Measurements from ENCODE around the gene SPRY4. TPM values are rescaled to one million over a fixed set of nuclear protein-coding genes. Genes with fewer than 3 reads are reported as not detected.

SPRY4 gene
- total RNA-seq, 1 donor from 2014 or later: 2.4 TPM

DNA sequence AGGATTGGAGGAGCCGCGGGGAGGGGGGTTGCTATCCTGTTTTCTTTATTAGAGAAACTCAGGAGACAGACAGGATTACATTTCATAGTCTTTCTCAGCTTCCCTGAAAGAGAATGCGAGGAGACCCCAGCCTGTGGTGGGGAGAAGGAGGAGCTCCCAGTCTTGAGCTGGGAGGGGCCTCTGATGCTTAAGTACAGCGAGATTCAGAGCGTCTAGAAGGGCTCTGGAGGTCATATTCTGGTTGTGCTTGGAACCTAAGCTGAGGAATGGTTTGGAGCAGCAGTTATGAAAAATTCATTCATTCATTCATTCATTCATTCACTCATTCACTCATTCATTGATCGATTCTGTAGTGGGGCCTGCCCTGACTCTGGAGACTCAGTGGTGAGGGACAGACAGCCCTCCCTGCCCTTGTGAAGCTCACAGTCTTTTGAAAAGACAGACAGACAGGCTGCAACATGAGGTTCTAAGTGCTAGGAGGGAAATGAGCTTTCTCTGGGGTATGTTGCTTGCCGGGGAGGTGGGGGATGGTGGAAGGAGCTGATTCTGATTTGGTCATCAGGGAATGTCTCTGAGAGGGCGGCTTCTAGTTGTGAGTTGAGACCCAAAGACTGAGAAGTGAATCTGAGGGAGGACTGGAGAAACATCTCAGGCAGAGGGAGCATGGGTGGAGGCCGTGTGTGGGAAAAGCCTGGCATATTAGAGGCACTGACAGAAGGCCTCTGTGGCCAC lies 2.5 kb upstream of the SPRY4 start:
- H3K9me3 Mint-ChIP-seq: no peaks in the 10 kb centered on the region
- H3K27ac Mint-ChIP-seq: no peak overlapping the region
- H3K27me3 Mint-ChIP-seq (ENCODE audit: insufficient read depth): peaks cover 40% of the 10 kb centered on the region
- H3K4me3 Mint-ChIP-seq: no peak overlapping the region
- intact Hi-C loops (cut with micrococcal nuclease): loop anchor here (10.0 kb wide), 2 partner anchors 172 to 312 kb away; partner anchors contain the start of gene GNPDA1
- no peaks in the 10 kb centered on the region for H3K36me3 Mint-ChIP-seq (ENCODE audit: low read depth)
- no peak for DNase-seq (ENCODE audit: low spot score)
- peaks cover 27% of the 10 kb centered on the region for H3K4me1 Mint-ChIP-seq (ENCODE audit: low read depth)

DNA sequence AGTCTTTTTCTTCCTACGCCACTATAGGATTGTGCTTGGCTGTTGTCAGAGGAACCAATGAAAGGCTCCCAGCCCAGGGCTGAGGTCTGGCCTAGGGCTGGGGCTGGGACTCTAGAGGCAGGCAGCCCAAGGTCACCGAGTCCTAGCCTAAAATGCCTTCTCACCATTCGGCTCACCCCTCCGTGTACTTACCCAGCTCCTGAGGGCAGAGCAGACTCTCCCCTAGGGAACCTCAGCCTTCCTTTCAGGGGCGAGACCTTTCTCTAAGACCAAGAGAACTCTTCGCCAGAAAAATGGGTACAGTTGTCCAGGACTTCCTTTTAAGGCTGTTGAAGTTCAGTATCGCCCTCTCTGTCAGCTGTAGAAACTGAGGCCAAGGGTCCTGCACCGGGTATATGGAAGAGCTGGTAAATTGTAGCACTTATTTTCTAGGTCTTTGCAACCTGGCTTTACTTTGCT lies 1.7 kb upstream of the SPRY4 start:
- Mint-ChIP-seq H3K36me3 (ENCODE audit: low read depth) (no peaks in the 10 kb centered on the region), H3K9me3 (no peaks in the 10 kb centered on the region), H3K27me3 (ENCODE audit: insufficient read depth) (peaks cover 40% of the 10 kb centered on the region), H3K4me3 (peak overlapping the region; percentile 93), H3K27ac (no peak overlapping the region), H3K4me1 (ENCODE audit: low read depth) (peaks cover 28% of the 10 kb centered on the region)
- intact Hi-C loops (cut with micrococcal nuclease): loop anchor here (10.0 kb wide), 2 partner anchors 172 to 312 kb away; partner anchors contain the start of gene GNPDA1
- DNase-seq (ENCODE audit: low spot score): no peak

- Mint-ChIP-seq H3K9me3 (no peaks in the 10 kb centered on the region), H3K4me1 (ENCODE audit: low read depth) (peaks cover 34% of the 10 kb centered on the region), H3K27ac (no peak overlapping the region), H3K4me3 (peak overlapping the region; percentile 93), H3K27me3 (ENCODE audit: insufficient read depth) (peaks cover 40% of the 10 kb centered on the region), H3K36me3 (ENCODE audit: low read depth) (no peaks in the 10 kb centered on the region)
- intact Hi-C loops (cut with micrococcal nuclease): loop anchor here (1.0 to 10.0 kb wide), 3 partner anchors 31 to 311 kb away; partner anchors contain the start of gene GNPDA1
- no peak for DNase-seq (ENCODE audit: low spot score)
Observed at GRCh38 chr5:142325725-142326479, 1.1 kb upstream of the SPRY4 start.

GRCh38 chr5:142324136-142324870 lies 518 bp downstream of the SPRY4 start:
- H3K4me3 Mint-ChIP-seq: peak overlapping the region; percentile 93
- H3K9me3 Mint-ChIP-seq: no peaks in the 10 kb centered on the region
- H3K27ac Mint-ChIP-seq: peak overlapping the region; percentile 78
- no peaks in the 10 kb centered on the region for H3K36me3 Mint-ChIP-seq (ENCODE audit: low read depth)
- H3K27me3 Mint-ChIP-seq (ENCODE audit: insufficient read depth): peaks cover 43% of the 10 kb centered on the region
- intact Hi-C loops (cut with micrococcal nuclease): loop anchor here (5.0 to 10.0 kb wide), 3 partner anchors 108 to 310 kb away; partner anchors contain the start of gene GNPDA1
- no peak for DNase-seq (ENCODE audit: low spot score)
- H3K4me1 Mint-ChIP-seq (ENCODE audit: low read depth): peaks cover 50% of the 10 kb centered on the region

DNA sequence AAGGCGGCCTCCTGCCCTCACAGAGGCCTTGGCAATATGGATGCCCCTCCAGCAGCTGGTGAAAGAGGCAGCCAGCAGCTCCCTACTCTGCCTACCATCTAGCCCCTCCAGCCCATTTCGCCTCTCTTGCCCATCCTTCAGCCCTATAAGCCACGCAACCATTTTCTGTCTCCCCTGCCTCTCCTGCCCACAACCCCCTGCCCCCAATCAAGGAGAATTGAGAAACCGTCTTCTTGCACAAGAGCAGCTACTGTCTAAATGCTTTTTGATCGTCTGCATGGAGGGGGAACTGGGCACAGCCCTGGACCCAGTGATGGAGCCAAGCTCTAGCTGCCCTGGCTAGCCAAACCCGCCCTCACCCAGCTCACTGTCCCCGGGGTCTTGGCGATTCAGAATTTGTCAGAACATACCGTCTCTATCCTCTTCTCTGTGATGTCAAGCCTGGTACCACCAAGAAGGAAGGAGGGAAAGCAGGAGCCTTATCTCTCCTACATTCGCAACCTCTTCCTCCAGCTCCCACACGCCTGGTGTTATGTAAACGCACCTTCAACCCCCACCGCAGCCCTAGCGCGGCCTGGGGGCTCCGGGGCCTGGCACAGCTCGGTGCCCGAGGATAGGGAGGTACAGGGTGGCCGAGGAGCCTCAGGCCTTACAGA lies 1.2 kb downstream of the SPRY4 start:
- Mint-ChIP-seq H3K9me3 (no peaks in the 10 kb centered on the region), H3K36me3 (ENCODE audit: low read depth) (no peaks in the 10 kb centered on the region), H3K27me3 (ENCODE audit: insufficient read depth) (peaks cover 40% of the 10 kb centered on the region), H3K4me1 (ENCODE audit: low read depth) (peaks cover 55% of the 10 kb centered on the region), H3K4me3 (peak overlapping the region; percentile 93), H3K27ac (peak overlapping the region; percentile 78)
- DNase-seq (ENCODE audit: low spot score): no peak
- intact Hi-C loops (cut with micrococcal nuclease): loop anchor here (5.0 to 10.0 kb wide), 3 partner anchors 109 to 309 kb away; partner anchors contain the start of gene GNPDA1

GRCh38 chr5:142322747-142323479 lies 1.9 kb downstream of the SPRY4 start:
- H3K27me3 Mint-ChIP-seq (ENCODE audit: insufficient read depth): peaks cover 40% of the 10 kb centered on the region
- peak overlapping the region; percentile 93 for H3K4me3 Mint-ChIP-seq
- H3K27ac Mint-ChIP-seq: no peak overlapping the region
- intact Hi-C loops (cut with micrococcal nuclease): loop anchor here (5.0 to 10.0 kb wide), 3 partner anchors 109 to 308 kb away; partner anchors contain the start of gene GNPDA1
- H3K36me3 Mint-ChIP-seq (ENCODE audit: low read depth): no peaks in the 10 kb centered on the region
- peaks cover 55% of the 10 kb centered on the region for H3K4me1 Mint-ChIP-seq (ENCODE audit: low read depth)
- DNase-seq (ENCODE audit: low spot score): no peak
- H3K9me3 Mint-ChIP-seq: no peaks in the 10 kb centered on the region

GRCh38 chr5:142322403-142322746 lies 2.4 kb downstream of the SPRY4 start:
- H3K9me3 Mint-ChIP-seq: no peaks in the 10 kb centered on the region
- H3K27ac Mint-ChIP-seq: no peak overlapping the region
- peaks cover 36% of the 10 kb centered on the region for H3K27me3 Mint-ChIP-seq (ENCODE audit: insufficient read depth)
- intact Hi-C loops (cut with micrococcal nuclease): loop anchor here (5.0 to 10.0 kb wide), 3 partner anchors 110 to 308 kb away; partner anchors contain the start of gene GNPDA1
- H3K4me1 Mint-ChIP-seq (ENCODE audit: low read depth): peaks cover 55% of the 10 kb centered on the region
- no peaks in the 10 kb centered on the region for H3K36me3 Mint-ChIP-seq (ENCODE audit: low read depth)
- DNase-seq (ENCODE audit: low spot score): no peak
- H3K4me3 Mint-ChIP-seq: peak overlapping the region; percentile 37

DNA sequence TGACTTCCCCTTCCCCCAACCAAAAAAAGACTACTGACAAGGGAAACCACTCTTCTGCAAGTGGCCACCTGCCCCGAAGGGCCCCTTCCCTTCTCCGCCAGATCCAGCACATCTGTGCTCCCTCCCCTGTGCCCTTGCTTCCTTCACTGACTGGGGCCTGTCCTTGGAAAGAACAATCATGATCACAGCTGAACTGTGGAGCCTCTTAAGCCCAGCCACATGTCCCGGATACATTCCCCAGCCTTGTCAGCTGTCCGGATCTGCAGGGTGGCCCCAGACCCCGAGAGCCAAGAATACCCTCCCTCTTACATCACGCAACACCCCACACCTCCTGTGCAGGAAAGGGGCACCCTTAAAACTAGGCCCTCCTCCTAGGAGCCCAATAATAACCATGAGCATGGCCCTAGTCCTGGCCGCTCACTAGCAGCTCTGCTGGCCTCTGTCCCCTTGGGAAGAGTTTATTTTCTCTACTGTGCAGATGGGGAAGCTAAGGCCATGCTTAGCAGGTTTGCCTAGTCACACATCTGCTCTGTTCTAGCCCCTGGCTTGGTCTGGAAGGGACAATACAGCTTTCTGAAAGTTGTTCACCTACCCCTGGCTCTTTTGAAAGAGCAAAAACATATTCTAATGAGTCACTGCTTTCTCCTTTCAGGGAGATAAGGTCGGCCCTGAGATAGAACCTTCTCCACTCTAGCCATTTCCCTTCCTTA lies 3.8 kb downstream of the SPRY4 start:
- peaks cover 55% of the 10 kb centered on the region for H3K4me1 Mint-ChIP-seq (ENCODE audit: low read depth)
- H3K27ac Mint-ChIP-seq: no peak overlapping the region
- H3K27me3 Mint-ChIP-seq (ENCODE audit: insufficient read depth): peaks cover 24% of the 10 kb centered on the region
- no peak overlapping the region for H3K4me3 Mint-ChIP-seq
- intact Hi-C loops (cut with micrococcal nuclease): loop anchor here (5.0 to 10.0 kb wide), 3 partner anchors 111 to 306 kb away; partner anchors contain the start of gene GNPDA1
- no peaks in the 10 kb centered on the region for H3K36me3 Mint-ChIP-seq (ENCODE audit: low read depth)
- DNase-seq (ENCODE audit: low spot score): no peak
- no peaks in the 10 kb centered on the region for H3K9me3 Mint-ChIP-seq

- intact Hi-C loops (cut with micrococcal nuclease): loop anchor here (5.0 to 10.0 kb wide), 3 partner anchors 112 to 306 kb away; partner anchors contain the start of gene GNPDA1
- Mint-ChIP-seq H3K27me3 (ENCODE audit: insufficient read depth) (peaks cover 22% of the 10 kb centered on the region), H3K4me1 (ENCODE audit: low read depth) (peaks cover 62% of the 10 kb centered on the region), H3K4me3 (no peak overlapping the region), H3K9me3 (no peaks in the 10 kb centered on the region), H3K36me3 (ENCODE audit: low read depth) (no peaks in the 10 kb centered on the region), H3K27ac (no peak overlapping the region)
- no peak for DNase-seq (ENCODE audit: low spot score)
Observed at GRCh38 chr5:142320430-142320738, 4.4 kb downstream of the SPRY4 start.

DNA sequence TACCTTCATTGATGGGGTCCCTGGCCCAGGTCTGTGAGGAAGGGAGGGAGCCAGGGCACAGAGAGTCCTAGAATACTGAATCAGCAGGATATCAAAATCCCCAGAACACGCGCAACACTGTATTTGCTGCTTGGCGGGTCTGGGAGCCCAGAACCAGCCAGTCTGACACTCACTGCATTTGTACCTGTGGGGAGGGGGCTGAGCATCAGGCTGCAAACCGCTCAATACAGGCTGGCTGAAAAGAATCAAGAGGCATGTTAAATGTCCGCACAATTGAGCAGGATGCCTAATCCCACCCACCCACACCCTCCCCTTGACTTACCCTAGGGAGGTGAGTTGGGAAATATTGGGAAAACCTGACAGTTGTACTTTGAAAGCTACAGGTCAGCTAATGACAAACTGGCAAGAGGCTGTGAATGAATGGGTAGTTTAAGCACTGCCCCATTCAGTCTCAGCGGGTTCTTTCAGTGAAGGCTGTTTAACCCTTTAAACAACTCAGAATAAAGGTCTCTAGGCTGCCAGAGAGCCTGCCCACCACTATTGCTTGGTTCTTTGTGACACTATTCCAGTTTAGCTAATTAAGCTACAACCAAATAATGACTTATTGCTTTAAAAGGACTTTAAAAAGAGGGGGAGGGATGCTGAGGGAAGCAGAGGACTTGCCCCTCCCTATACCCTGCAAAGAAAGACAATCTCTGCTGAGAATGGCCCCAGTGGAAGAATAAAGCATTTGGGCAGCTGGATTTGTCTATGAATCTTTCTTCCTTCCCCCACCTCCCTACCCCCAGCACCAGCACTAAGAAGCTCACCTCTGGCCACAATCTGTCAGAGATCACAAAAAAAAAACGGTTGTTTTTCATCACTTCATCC lies 5.0 kb downstream of the SPRY4 start:
- no peak for DNase-seq (ENCODE audit: low spot score)
- peaks cover 19% of the 10 kb centered on the region for H3K27me3 Mint-ChIP-seq (ENCODE audit: insufficient read depth)
- no peaks in the 10 kb centered on the region for H3K36me3 Mint-ChIP-seq (ENCODE audit: low read depth)
- peak overlapping the region; percentile 49 for H3K4me3 Mint-ChIP-seq
- H3K9me3 Mint-ChIP-seq: no peaks in the 10 kb centered on the region
- intact Hi-C loops (cut with micrococcal nuclease): loop anchor here (5.0 to 10.0 kb wide), 4 partner anchors 113 to 305 kb away; partner anchors contain the start of gene GNPDA1
- H3K27ac Mint-ChIP-seq: peak overlapping the region; percentile 63
- peaks cover 59% of the 10 kb centered on the region for H3K4me1 Mint-ChIP-seq (ENCODE audit: low read depth)

Data from activated T-helper 1 cell treated with anti-CD3 and anti-CD28 coated beads, Interleukin-12 subunit alpha, Interleukin-12 subunit beta, Interleukin-2, Interleukin-4 antibody, amounts not matched to agents 30 ng/mL and 10 ng/mL and 1 ng/mL, durations not matched to agents 14 hours and 24 hours and 36 hours (primary cell).